SK-N-MC (cell line): ENCODE data around the gene CCRL2.

Source experiments
- EZH2 ChIP-seq: fragments of 200-600 bp; sonication (generic); IDR thresholded peaks from one replicate; pipeline ENCODE4 v1.6.1; 2017; ENCODE audit warnings: antibody characterized with exemption
- POLR2AphosphoS5 ChIP-seq: IDR thresholded peaks from 2 replicates; pipeline ENCODE4 v1.6.1; 2012; ENCODE audit warnings: mild to moderate bottlenecking, low read depth, low read length, borderline replicate concordance

DNA sequence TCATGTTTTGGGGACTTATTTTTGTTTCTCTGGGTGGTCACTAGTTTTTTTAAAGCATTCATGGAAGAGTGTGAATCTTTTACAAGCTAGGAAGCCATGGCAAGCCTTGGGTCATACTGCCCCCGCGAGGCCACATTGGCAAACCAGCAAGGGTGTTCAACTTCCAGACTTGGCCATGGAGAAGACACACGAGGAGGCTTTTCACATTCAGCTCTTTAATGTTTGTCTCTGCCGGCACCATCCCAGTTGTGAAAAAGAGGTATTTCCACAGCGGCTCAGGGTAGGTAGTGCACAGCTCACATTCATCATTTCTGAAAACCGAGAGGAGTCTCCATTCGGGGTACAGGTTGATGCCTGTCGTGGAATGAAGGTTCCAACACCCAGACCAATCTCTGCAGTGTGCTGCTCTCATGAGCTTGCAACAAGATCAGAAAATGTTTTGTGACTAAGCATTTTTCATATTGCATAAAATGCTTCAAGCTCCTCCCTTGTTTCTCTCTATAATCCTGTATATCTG lies 28.6 kb upstream of the CCRL2 start:
- no peak for TF ChIP-seq POLR2AphosphoS5
- no peak for TF ChIP-seq EZH2
